Cardiac fibroblast (primary cell): Measurements from ENCODE around the gene THUMPD1.
A peak's percentile ranks its signal among the peaks of the same experiment; 100 is the strongest.
"Not testable (repeated sequence)": the region's sequence is repeated elsewhere in the genome, so short reads cannot be mapped to it uniquely, and the experiment has no call there.

Source experiments
- DNase-seq, 2 donors: peaks; one replicate each; pipeline versions ENCODE4 v3.0.0 to v3.0.0-alpha.2; 2010; ENCODE audit warnings: low read depth in 2 of 2
- H3K4me3 ChIP-seq, 2 donors: replicated peaks in 1 of 2; 1 replicate in 1 of 2; 2 replicates in 1 of 2; pipeline ENCODE4 v1.5.1; 2011; ENCODE audit warnings: low read depth in 2 of 2, low read length in 2 of 2, mild to moderate bottlenecking in 2 of 2, moderate library complexity in 1 of 2
- CTCF ChIP-seq: IDR thresholded peaks from one replicate; pipeline ENCODE4 v1.5.1; 2011; ENCODE audit warnings: low read depth, mild to moderate bottlenecking, low read length, inconsistent platforms

Gene THUMPD1

GRCh38 chr16:20773679-20774078, 32.1 kb upstream of the THUMPD1 start:
- no peak for TF ChIP-seq CTCF
- no peak for DNase-seq

GRCh38 chr16:20768818-20769217, 27.2 kb upstream of the THUMPD1 start:
- no peak for DNase-seq

More at GRCh38 chr16:20773679-20774078, 32.1 kb upstream of the THUMPD1 start:
- no peak overlapping the region for H3K4me3 ChIP-seq

GRCh38 chr16:20768121-20768520, 26.5 kb upstream of the THUMPD1 start:
- TF ChIP-seq CTCF: no peak
- peak in 1 of 2 donors; percentile 1 for DNase-seq
- H3K4me3 ChIP-seq: no peak overlapping the region

More at GRCh38 chr16:20768818-20769217, 27.2 kb upstream of the THUMPD1 start:
- TF ChIP-seq CTCF: no peak
- H3K4me3 ChIP-seq: no peak overlapping the region

GRCh38 chr16:20767577-20767976, 26.0 kb upstream of the THUMPD1 start:
- DNase-seq: no peak
- no peak for TF ChIP-seq CTCF
- H3K4me3 ChIP-seq: no peak overlapping the region

- DNase-seq: no peak
- H3K4me3 ChIP-seq: no peak overlapping the region
- TF ChIP-seq CTCF: no peak
Observed at GRCh38 chr16:20766294-20766693, 24.7 kb upstream of the THUMPD1 start.

- no peak for TF ChIP-seq CTCF
- H3K4me3 ChIP-seq: no peak overlapping the region
- no peak for DNase-seq
Observed at GRCh38 chr16:20765732-20766131, 24.1 kb upstream of the THUMPD1 start.

- not testable (repeated sequence) for DNase-seq, H3K4me3 ChIP-seq
Observed at GRCh38 chr16:20764448-20764847, 22.8 kb upstream of the THUMPD1 start.
